Measurements from ENCODE around the gene TRAF2.

The TRAF2 gene

DNA sequence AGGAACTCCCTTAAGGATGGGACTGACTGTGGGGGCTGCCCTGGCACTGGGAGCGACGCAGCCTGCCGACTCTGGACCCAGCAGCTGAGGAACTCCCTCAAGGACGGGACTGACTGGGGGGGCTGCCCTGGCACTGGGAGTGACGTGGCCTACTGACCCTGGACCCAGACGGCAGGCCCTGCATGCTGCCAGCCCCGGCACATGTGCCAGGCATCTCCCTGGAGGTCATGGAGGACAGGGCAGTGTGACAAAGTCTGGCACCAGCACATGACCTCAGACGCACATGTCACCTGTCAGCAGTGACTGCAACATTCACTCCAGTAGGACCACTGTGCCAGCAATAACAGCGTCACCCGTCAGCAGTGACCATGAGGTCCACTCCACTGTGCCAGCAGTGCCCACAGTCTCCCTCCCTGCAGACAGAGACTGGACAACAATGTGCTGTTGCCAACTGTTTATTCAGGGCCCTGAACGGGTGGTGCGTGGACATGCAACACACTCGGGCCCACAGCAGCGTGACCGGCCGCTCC, 53.7 kb downstream of the TRAF2 start:
- 0 out of 2 replicates have a peak, but pooled peaks cover 3% of the 10 kb centered on the region for H4K20me1 ChIP-seq (ENCODE audit: insufficient read depth, low read length)
- TF ChIP-seq, protein P1, sequence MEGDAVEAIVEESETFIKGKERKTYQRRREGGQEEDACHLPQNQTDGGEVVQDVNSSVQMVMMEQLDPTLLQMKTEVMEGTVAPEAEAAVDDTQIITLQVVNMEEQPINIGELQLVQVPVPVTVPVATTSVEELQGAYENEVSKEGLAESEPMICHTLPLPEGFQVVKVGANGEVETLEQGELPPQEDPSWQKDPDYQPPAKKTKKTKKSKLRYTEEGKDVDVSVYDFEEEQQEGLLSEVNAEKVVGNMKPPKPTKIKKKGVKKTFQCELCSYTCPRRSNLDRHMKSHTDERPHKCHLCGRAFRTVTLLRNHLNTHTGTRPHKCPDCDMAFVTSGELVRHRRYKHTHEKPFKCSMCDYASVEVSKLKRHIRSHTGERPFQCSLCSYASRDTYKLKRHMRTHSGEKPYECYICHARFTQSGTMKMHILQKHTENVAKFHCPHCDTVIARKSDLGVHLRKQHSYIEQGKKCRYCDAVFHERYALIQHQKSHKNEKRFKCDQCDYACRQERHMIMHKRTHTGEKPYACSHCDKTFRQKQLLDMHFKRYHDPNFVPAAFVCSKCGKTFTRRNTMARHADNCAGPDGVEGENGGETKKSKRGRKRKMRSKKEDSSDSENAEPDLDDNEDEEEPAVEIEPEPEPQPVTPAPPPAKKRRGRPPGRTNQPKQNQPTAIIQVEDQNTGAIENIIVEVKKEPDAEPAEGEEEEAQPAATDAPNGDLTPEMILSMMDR (IDR thresholded peaks at IDR 0.05; ENCODE audit: low read length), result no peak
- TF ChIP-seq EZH2phosphoT487 (IDR thresholded peaks at IDR 0.05; ENCODE audit: low read length) (no peak), EZH2 (optimal IDR thresholded peaks at IDR 0.05; ENCODE audit: low read depth, low read length) (no peak)
- no peak overlapping the region for H3K9ac ChIP-seq (ENCODE audit: low read length)
- no peaks in the 10 kb centered on the region for H3K9me2 ChIP-seq (replicated peaks; ENCODE audit: insufficient read depth, low read length)
- DNase-seq, result no peak
- no peaks in the 10 kb centered on the region for H3K27me3 ChIP-seq (replicated peaks; ENCODE audit: insufficient read depth, low read length)
- no peak overlapping the region for H2AFZ ChIP-seq (ENCODE audit: low read length)
- H3K36me3 ChIP-seq (replicated peaks; ENCODE audit: insufficient read depth, low read length), result peaks cover 17% of the 10 kb centered on the region
- H3K79me2 ChIP-seq (ENCODE audit: low read length), result peaks cover 29% of the 10 kb centered on the region
- peaks cover 3% of the 10 kb centered on the region; the same call in 1 of the 2 replicates for H3K4me1 ChIP-seq (ENCODE audit: low read length)
- H3F3A ChIP-seq (ENCODE audit: insufficient read depth, low read length), result 0 out of 2 replicates have a peak, but pooled peaks cover 4% of the 10 kb centered on the region
- H3K4me2 ChIP-seq (ENCODE audit: low read depth, low read length), result no peak overlapping the region
- no peak overlapping the region for H3K4me3 ChIP-seq (ENCODE audit: low read length)
- H3K9me3 ChIP-seq (replicated peaks; ENCODE audit: insufficient read depth, low read length), result no peaks in the 10 kb centered on the region
- no peak overlapping the region for H3K27ac ChIP-seq (ENCODE audit: low read length)

DNA sequence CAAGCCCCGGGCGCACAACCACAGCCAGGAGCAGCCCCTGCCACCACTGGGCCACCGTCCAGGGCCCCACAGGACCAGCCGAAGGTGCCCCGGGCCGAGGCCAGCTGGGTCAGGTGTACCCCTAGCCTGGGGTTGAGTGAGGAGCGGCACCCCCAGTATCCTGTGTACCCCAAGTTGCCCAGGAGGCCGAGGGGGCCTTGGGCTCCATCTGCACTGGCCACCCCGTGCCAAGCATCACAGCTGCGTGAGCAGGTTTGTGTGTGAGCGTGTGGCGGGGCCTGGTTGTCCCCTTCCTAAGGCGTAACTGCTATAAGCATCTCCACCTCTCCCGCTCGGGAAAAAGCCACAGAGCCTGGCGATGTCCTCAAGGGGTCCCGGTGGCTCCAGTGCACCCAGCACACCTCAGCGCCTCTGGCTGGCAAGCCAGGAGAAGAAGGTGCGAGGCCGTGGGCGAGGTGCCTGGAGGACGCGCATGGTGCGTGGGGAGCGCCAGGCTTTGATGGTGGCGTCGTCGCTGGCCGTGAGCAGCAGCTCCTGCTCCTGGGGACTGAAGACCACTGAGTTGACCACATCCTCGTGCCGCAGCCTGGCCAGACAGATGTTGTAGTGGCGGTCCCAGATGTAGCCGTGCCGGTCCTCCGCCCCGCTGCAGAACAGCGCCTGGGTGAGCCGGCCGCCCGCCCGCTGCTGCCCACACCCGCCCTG, 54.4 kb downstream of the TRAF2 start:
- Histone ChIP-seq H3K27me3 (replicated peaks; ENCODE audit: insufficient read depth, low read length) (no peaks in the 10 kb centered on the region), H3K36me3 (replicated peaks; ENCODE audit: insufficient read depth, low read length) (peaks cover 17% of the 10 kb centered on the region), H3K9ac (ENCODE audit: low read length) (no peak overlapping the region), H3K4me3 (ENCODE audit: low read length) (no peak overlapping the region), H4K20me1 (ENCODE audit: insufficient read depth, low read length) (0 out of 2 replicates have a peak, but pooled peaks cover 2% of the 10 kb centered on the region), H3K9me2 (replicated peaks; ENCODE audit: insufficient read depth, low read length) (no peaks in the 10 kb centered on the region), H3K9me3 (replicated peaks; ENCODE audit: insufficient read depth, low read length) (no peaks in the 10 kb centered on the region), H3K79me2 (ENCODE audit: low read length) (peaks cover 29% of the 10 kb centered on the region), H3K4me2 (ENCODE audit: low read depth, low read length) (no peak overlapping the region), H3F3A (ENCODE audit: insufficient read depth, low read length) (0 out of 2 replicates have a peak, but pooled peaks cover 4% of the 10 kb centered on the region), H3K4me1 (ENCODE audit: low read length) (peaks cover 3% of the 10 kb centered on the region; the same call in 1 of the 2 replicates), H2AFZ (ENCODE audit: low read length) (no peak overlapping the region), H3K27ac (ENCODE audit: low read length) (no peak overlapping the region)
- TF ChIP-seq EZH2 (optimal IDR thresholded peaks at IDR 0.05; ENCODE audit: low read depth, low read length), result no peak
- TF ChIP-seq, protein P1 (IDR thresholded peaks at IDR 0.05; ENCODE audit: low read length), result no peak
- no peak for TF ChIP-seq EZH2phosphoT487 (IDR thresholded peaks at IDR 0.05; ENCODE audit: low read length)
- DNase-seq, result no peak

DNA sequence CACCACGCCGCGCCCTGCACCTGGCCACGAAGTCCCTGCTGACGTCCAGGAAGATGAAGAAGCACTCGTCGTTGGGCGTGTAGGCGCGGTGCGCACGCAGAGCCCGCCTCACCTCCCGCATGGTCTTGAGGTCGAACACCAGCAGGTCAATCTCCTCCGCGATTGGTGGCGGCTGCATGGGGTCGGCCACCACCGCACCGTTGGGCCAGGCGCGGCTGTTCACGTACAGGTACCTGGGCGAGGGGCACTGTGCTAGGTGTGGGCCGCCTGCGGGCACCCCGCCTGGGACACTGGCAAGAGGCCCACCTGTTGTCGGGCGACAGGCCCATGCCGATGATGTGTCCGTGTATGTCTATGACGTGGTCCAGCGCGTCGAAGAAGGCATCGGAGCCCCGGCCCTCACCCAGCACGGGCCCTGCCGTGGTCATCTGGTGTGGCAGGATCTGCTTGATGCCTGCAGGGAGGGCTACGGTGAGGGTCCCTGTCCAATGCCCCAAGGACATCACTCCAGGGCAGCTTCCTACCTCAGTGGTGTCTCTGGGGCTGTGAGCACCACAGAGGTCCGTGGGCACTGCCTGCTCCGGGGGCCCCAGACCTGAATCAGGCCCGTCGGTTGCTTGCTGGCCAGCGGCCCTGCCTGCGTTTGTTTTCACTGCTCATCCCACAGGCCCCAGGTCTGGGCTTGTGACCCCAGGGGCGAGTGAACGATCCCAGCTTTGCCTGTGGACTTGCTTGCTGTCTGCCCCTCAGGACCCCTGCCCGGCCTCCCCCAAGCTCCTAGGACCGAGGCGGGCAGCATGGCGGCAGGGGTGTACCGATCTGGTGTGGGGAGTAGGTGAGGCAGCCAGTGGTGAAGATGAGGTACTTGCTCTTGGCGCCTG, 55.2 kb downstream of the TRAF2 start:
- H2AFZ ChIP-seq (ENCODE audit: low read length), result no peak overlapping the region
- H3K4me2 ChIP-seq (ENCODE audit: low read depth, low read length), result no peak overlapping the region
- TF ChIP-seq EZH2 (optimal IDR thresholded peaks at IDR 0.05; ENCODE audit: low read depth, low read length), result no peak
- peaks cover 3% of the 10 kb centered on the region; the same call in 1 of the 2 replicates for H3K4me1 ChIP-seq (ENCODE audit: low read length)
- no peaks in the 10 kb centered on the region for H3K9me2 ChIP-seq (replicated peaks; ENCODE audit: insufficient read depth, low read length)
- H4K20me1 ChIP-seq (ENCODE audit: insufficient read depth, low read length), result no peaks in the 10 kb centered on the region
- H3K79me2 ChIP-seq (ENCODE audit: low read length), result peaks cover 29% of the 10 kb centered on the region
- H3K9me3 ChIP-seq (replicated peaks; ENCODE audit: insufficient read depth, low read length), result no peaks in the 10 kb centered on the region
- no peak overlapping the region for H3K9ac ChIP-seq (ENCODE audit: low read length)
- peaks cover 17% of the 10 kb centered on the region for H3K36me3 ChIP-seq (replicated peaks; ENCODE audit: insufficient read depth, low read length)
- no peak for DNase-seq
- 0 out of 2 replicates have a peak, but pooled peaks cover 4% of the 10 kb centered on the region for H3F3A ChIP-seq (ENCODE audit: insufficient read depth, low read length)
- H3K4me3 ChIP-seq (ENCODE audit: low read length), result no peak overlapping the region
- H3K27me3 ChIP-seq (replicated peaks; ENCODE audit: insufficient read depth, low read length), result no peaks in the 10 kb centered on the region
- H3K27ac ChIP-seq (ENCODE audit: low read length), result no peak overlapping the region

All from MM.1S (cell line).